GM19395 (cell line): ENCODE measurements around the gene TMPRSS3.

ENCODE experiments used
- ATAC-seq: cut with Tn5 transposase; IDR thresholded peaks from one replicate; pipeline ENCODE4 v1.9.1; 2021; ENCODE audit warnings: mild to moderate bottlenecking, moderate library complexity; ENCODE audit not compliant: unreplicated experiment

TMPRSS3 gene

DNA sequence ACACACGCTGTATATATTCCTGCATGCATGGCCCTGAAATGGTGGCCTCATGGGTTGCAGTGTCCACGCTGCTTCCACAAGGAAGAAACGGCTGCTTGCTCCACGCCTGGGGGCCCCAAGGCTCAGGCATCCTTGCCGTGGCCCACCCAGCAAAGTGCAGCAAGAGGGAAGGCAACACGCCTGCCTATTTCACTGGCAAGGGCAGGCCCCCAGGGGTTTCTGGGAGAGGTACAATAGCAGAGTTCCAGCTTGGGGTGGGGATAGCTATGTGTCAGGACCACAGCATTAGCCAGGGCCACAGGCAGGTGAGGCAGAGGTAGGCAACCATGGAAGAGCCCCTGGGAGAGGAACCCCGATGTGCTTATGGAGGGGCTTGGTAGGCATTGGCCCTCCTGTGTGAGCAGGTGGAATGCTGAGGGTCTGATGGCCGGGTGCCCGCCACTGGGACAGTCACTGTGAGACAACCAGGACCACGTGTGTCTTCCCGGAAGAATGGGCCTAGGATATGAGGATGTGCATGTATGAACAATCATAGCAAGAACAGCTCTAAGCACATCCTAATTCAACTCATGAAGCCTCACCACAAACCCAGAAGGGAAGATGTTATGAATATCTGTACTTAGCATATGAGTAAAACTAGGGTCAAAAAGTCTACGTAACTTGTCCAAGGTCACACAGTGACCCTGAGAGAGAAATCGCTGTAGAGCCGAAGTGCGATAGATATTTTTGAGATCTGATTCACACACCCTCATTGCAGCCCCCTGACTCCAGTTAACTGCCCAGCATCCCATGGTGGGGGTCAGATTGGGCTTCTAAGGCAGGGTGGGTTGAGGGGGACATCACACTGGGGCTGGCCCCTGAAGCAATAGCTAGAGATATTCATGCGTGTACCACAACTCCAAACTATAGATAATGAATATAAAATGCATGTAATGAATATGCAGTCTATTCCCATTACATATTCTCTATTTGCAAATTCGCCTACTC, 56.8 kb downstream of the TMPRSS3 start:
- no peak for ATAC-seq

- ATAC-seq, result no peak
Observed at GRCh38 chr21:42337830-42338728, 57.8 kb downstream of the TMPRSS3 start.

DNA sequence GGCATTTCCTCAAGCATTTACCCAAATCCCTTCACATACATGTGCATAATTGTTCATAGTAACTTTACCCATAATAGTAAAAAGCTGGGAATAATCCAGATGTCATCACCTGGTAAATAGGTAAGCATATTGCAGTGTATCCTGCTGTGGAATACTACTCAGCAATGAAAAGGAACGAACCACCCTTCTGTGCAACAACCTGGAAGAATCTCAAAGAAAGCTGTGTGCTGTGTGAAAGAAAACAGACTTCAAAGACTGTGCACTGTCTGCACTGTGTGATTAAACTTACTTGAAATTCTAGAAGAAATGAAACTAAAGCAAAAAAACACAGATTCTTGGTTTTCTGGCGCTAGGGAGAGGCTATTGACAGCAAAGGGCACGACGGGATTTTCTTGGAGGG, 58.6 kb downstream of the TMPRSS3 start:
- ATAC-seq, result no peak

DNA sequence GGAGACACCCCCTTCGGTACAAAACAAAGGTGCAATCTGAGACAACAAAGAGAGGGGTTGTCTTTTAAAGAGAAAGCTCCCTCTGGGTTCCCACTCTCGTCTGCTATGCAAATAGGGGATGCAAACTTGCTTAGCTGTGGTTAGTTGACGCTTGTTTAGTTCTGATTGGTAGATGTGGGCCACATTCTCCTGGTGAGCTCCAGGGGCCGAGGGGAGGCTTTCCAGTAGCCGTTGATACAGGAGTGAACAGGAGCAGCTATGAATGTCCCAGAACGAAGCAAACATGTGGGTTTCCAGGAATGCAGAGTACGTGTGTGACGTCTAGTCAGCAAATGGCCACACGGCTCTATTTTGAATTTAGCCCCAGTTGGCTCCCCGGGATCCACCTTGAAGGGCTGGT, 59.8 kb downstream of the TMPRSS3 start:
- ATAC-seq, result no peak

GRCh38 chr21:42332557-42333317, 63.1 kb downstream of the TMPRSS3 start:
- ATAC-seq, result no peak

DNA sequence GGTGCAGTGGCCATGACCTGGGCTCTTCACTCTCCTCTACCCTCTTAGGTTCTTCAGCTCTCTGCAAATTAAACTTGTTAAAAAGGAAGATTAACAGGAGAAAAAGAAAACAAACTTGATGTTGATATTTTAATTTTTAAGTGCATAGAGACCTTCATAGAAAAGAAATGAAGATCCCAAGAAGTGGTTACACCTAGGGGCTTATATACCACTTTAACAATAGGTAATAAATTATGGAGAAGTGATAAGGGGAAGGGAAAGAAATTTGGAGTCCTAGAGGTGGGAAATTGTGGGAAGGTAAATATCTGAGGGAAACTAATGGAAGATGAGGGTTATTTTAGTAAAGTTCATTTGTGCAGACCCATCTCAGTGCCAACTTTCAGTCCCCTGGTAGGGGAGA, 64.2 kb downstream of the TMPRSS3 start:
- ATAC-seq, result no peak

DNA sequence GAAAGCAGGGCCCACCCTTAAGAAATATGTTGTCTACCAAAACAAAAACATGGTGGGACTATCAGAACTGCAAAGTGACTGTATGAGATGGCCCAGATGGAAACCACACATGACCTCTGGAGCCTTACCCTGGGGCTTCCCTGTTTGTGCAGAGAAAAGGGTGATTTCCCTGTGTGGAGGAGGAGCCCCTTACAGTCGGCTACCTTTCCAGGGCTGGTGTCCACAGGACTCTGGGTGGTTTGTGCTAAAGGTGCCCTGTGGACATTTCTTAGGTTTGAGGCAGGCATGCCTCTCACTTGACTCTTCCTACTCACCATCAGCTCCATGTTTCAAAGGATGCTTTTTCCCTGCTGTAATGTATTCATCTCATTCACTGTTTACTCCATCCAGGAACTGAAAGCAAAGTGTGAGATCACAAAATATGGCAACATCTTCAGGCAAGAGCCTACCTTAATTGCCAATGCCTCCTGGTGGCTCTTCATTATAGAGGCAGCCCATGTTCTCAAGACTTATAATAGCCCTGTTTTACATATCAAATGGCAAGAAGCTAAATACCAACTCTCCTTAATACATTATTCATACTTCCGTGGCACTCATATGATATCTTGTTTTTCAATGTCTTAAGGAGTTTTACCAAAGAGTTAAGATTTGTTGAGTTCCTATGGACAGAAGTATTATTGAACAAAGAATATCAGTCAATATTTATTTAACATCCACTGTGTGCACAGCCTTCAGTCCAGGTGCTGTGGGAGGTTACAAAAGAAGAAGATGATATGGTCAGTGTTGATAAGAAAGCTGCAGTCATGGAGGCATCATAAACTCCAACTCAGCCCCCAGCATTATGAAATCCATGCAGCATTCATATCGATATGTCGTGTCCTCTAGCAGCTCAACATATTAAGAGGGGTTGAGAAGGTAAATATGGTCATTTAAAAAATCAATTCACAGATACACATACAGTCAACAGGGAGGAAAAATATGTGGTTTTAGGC, 65.2 kb downstream of the TMPRSS3 start:
- no peak for ATAC-seq

- ATAC-seq, result no peak
Observed at GRCh38 chr21:42324896-42325295, 71.0 kb downstream of the TMPRSS3 start.
